H9 (cell line): Measurements from ENCODE around the gene PAIP1. TPM values are rescaled to one million over a fixed set of nuclear protein-coding genes. Genes with fewer than 3 reads are reported as not detected.
A peak's percentile ranks its signal among the peaks of the same experiment; 100 is the strongest.

Experiments used
- DNase-seq: peaks from one replicate; pipeline ENCODE4 v3.0.0-alpha.2; 2017
- H2AFZ ChIP-seq: one replicate; pipeline ENCODE4 v1.6.1; 2013; ENCODE audit warnings: mild to moderate bottlenecking, low read length, control low read depth, moderate library complexity
- H2AK5ac ChIP-seq: 2 replicates; pipeline ENCODE4 v1.6.1; 2013; ENCODE audit warnings: low read length, control low read depth, mixed read lengths; ENCODE audit not compliant: insufficient read length
- H2BK120ac ChIP-seq: one replicate; pipeline ENCODE4 v1.6.1; 2013; ENCODE audit warnings: low read depth, mild to moderate bottlenecking, low read length, control low read depth, inconsistent platforms; ENCODE audit not compliant: poor library complexity, severe bottlenecking
- H2BK12ac ChIP-seq: 2 replicates; pipeline ENCODE4 v1.6.1; 2013; ENCODE audit warnings: low read length, control low read depth, mixed read lengths, low read depth; ENCODE audit not compliant: insufficient read length
- H2BK15ac ChIP-seq: 2 replicates; pipeline ENCODE4 v1.6.1; 2013; ENCODE audit warnings: low read depth, low read length, control low read depth
- H2BK20ac ChIP-seq: one replicate; pipeline ENCODE4 v1.6.1; 2013; ENCODE audit warnings: low read depth, mild to moderate bottlenecking, low read length, control low read depth, inconsistent platforms; ENCODE audit not compliant: poor library complexity, severe bottlenecking
- H2BK5ac ChIP-seq: 2 replicates; pipeline ENCODE4 v1.6.1; 2013; ENCODE audit warnings: low read length, control low read depth, mixed read lengths; ENCODE audit not compliant: insufficient read length
- H3K14ac ChIP-seq: 2 replicates; pipeline ENCODE4 v1.6.1; 2013; ENCODE audit warnings: low read length, control low read depth; ENCODE audit not compliant: insufficient read depth
- H3K18ac ChIP-seq: 2 replicates; pipeline ENCODE4 v1.6.1; 2013; ENCODE audit warnings: low read depth, mild to moderate bottlenecking, mixed read lengths, low read length, control low read depth; ENCODE audit not compliant: insufficient read length
- H3K23ac ChIP-seq: 2 replicates; pipeline ENCODE4 v1.6.1; 2013; ENCODE audit warnings: low read length, control low read depth, mixed read lengths, low read depth; ENCODE audit not compliant: insufficient read length
- H3K23me2 ChIP-seq: 2 replicates; pipeline ENCODE4 v1.6.1; 2013; ENCODE audit warnings: low read depth, mild to moderate bottlenecking, mixed read lengths, low read length, control low read depth; ENCODE audit not compliant: insufficient read length, poor library complexity, severe bottlenecking
- H3K27ac ChIP-seq: 2 replicates; pipeline ENCODE4 v1.5.1; 2013; ENCODE audit warnings: low read length, control low read depth, mixed read lengths, low read depth; ENCODE audit not compliant: insufficient read length
- H3K27me3 ChIP-seq: 2 replicates; pipeline ENCODE4 v1.6.1; 2013; ENCODE audit warnings: low read length, control low read depth, inconsistent platforms; ENCODE audit not compliant: insufficient read depth
- H3K4ac ChIP-seq: 2 replicates; pipeline ENCODE4 v1.6.1; 2013; ENCODE audit warnings: low read depth, mild to moderate bottlenecking, control low read depth, inconsistent platforms, low read length, moderate library complexity
- H3K4me1 ChIP-seq: 2 replicates; pipeline ENCODE4 v1.6.1; 2013; ENCODE audit warnings: low read length, control low read depth, inconsistent platforms; ENCODE audit not compliant: insufficient read depth
- H3K4me2 ChIP-seq: 2 replicates; pipeline ENCODE4 v1.6.1; 2013; ENCODE audit warnings: low read length, control low read depth, mixed read lengths; ENCODE audit not compliant: insufficient read length, insufficient read depth
- H3K56ac ChIP-seq: 2 replicates; pipeline ENCODE4 v1.6.1; 2013; ENCODE audit warnings: low read depth, mild to moderate bottlenecking, mixed read lengths, low read length, control low read depth; ENCODE audit not compliant: insufficient read length
- H3K79me1 ChIP-seq: 2 replicates; pipeline ENCODE4 v1.6.1; 2013; ENCODE audit warnings: low read depth, mild to moderate bottlenecking, moderate library complexity, low read length, control low read depth, inconsistent platforms; ENCODE audit not compliant: insufficient read depth, poor library complexity, severe bottlenecking
- H3K79me2 ChIP-seq: 2 replicates; pipeline ENCODE4 v1.6.1; 2013; ENCODE audit warnings: low read length, control low read depth, inconsistent platforms; ENCODE audit not compliant: insufficient read depth
- H3K9ac ChIP-seq: 2 replicates; pipeline ENCODE4 v1.6.1; 2013; ENCODE audit warnings: low read length, control low read depth, mixed read lengths; ENCODE audit not compliant: insufficient read length; ENCODE audit errors: extremely low read depth
- H3K9me3 ChIP-seq: one replicate; pipeline ENCODE4 v1.6.1; 2013; ENCODE audit warnings: low read depth, low read length, inconsistent platforms; ENCODE audit not compliant: control insufficient read depth
- H3T11ph ChIP-seq: one replicate; pipeline ENCODE4 v1.6.1; 2013; ENCODE audit warnings: mild to moderate bottlenecking, low read length, control low read depth, inconsistent platforms
- H4K20me1 ChIP-seq: one replicate; pipeline ENCODE4 v1.6.1; 2013; ENCODE audit not compliant: control insufficient read depth, insufficient read length, insufficient read depth
- H4K5ac ChIP-seq: 2 replicates; pipeline ENCODE4 v1.6.1; 2013; ENCODE audit warnings: low read depth, mild to moderate bottlenecking, mixed read lengths, low read length, control low read depth; ENCODE audit not compliant: insufficient read length
- H4K8ac ChIP-seq: replicated peaks from 2 replicates; pipeline ENCODE4 v1.6.1; 2013; ENCODE audit warnings: low read length, control low read depth, mixed read lengths, low read depth; ENCODE audit not compliant: insufficient read length
- H4K91ac ChIP-seq: 2 replicates; pipeline ENCODE4 v1.6.1; 2013; ENCODE audit warnings: low read depth, mild to moderate bottlenecking, moderate library complexity, mixed read lengths, low read length, control low read depth; ENCODE audit not compliant: insufficient read length
- H3K27ac Mint-ChIP-seq, 3 experiments: 2 replicates in 2 of 3; 3 replicates in 1 of 3; pipeline ENCODE4 v1.8.0; 2020 to 2021; ENCODE audit warnings: mixed read lengths in 3 of 3, mild to moderate bottlenecking in 1 of 3, moderate library complexity in 1 of 3
- H3K27me3 Mint-ChIP-seq: 2 replicates; pipeline ENCODE4 v1.8.0; 2021; ENCODE audit warnings: low read depth, mild to moderate bottlenecking, moderate library complexity, mixed read lengths
- H3K36me3 Mint-ChIP-seq, 3 experiments: 2 replicates in 2 of 3; 3 replicates in 1 of 3; pipeline ENCODE4 v1.8.0; 2020 to 2021; ENCODE audit warnings: low read depth in 3 of 3, mixed read lengths in 3 of 3; ENCODE audit not compliant: insufficient read depth in 1 of 3
- H3K4me1 Mint-ChIP-seq, 2 experiments: 2 replicates each; pipeline ENCODE4 v1.8.0; 2020; ENCODE audit warnings: mixed read lengths in 2 of 2
- H3K4me3 Mint-ChIP-seq, 2 experiments: 2 replicates in 1 of 2; 3 replicates in 1 of 2; pipeline ENCODE4 v1.8.0; 2020 to 2021; ENCODE audit warnings: mild to moderate bottlenecking in 2 of 2, mixed read lengths in 2 of 2, moderate library complexity in 1 of 2
- H3K9me3 Mint-ChIP-seq, 2 experiments: 2 replicates in 1 of 2; 3 replicates in 1 of 2; pipeline ENCODE4 v1.8.0; 2020; ENCODE audit warnings: mild to moderate bottlenecking in 2 of 2, mixed read lengths in 2 of 2, moderate library complexity in 1 of 2
- CTCF ChIP-seq: fragments of 200-600 bp; sonication (generic); conservative IDR thresholded peaks from 3 replicates; pipeline ENCODE4 v1.8.0; 2021; ENCODE audit warnings: antibody characterized with exemption, mild to moderate bottlenecking
- WGBS: extraction: QIAGEN DNeasy Blood & Tissue Kit; methylation state at CpG from one replicate; pipeline ENCODE4 v1.1.7; 2013; ENCODE audit warnings: missing lambda C conversion rate, low lambda C conversion rate, mixed read lengths; ENCODE audit not compliant: insufficient read length; ENCODE audit errors: extremely low coverage; 5-methylcytosine and 5-hydroxymethylcytosine counted together
- total RNA-seq: library from RNA; stranded (reverse); gene quantifications from 2 replicates; pipeline ENCODE4 v1.2.1, GENCODE V29; 2021

PAIP1 gene
- total RNA-seq, 1 experiment from 2014 or later: 92.9 TPM

- Histone ChIP-seq H2AFZ (no peak overlapping the region), H3K56ac (no peak overlapping the region), H3K23me2 (peaks cover 8% of the 10 kb centered on the region), H2AK5ac (no peak overlapping the region), H3K27me3 (no peaks in the 10 kb centered on the region), H3K23ac (no peak overlapping the region), H3K9me3 (no peaks in the 10 kb centered on the region), H2BK12ac (no peak overlapping the region), H3K4me2 (peak overlapping the region; percentile 19), H3T11ph (no peak overlapping the region), H2BK5ac (no peak overlapping the region), H2BK120ac (no peak overlapping the region), H3K4me1 (0 out of 2 replicates have a peak, but pooled peaks cover 2% of the 10 kb centered on the region), H3K14ac (no peak overlapping the region), H2BK15ac (no peak overlapping the region), H3K18ac (no peak overlapping the region), H3K4ac (no peak overlapping the region), H3K9ac (no peak overlapping the region), H4K5ac (no peak overlapping the region), H3K27ac (no peak overlapping the region), H4K8ac (no peak overlapping the region), H2BK20ac (no peak overlapping the region), H4K91ac (no peak overlapping the region), H3K79me2 (peaks cover 20% of the 10 kb centered on the region; the same call in 1 of the 2 replicates), H4K20me1 (no peaks in the 10 kb centered on the region), H3K79me1 (no peaks in the 10 kb centered on the region)
- peaks cover 0 to 2% of the 10 kb centered on the region in 2 experiments; a peak in 1 of 5 replicates for H3K9me3 Mint-ChIP-seq
- no peak overlapping the region for H3K27ac Mint-ChIP-seq
- no CpG with 5 or more reads among the region's 1 CpG for WGBS
- DNase-seq: no peak
- no peak for TF ChIP-seq CTCF
- no peak overlapping the region; a peak in 1 of 5 replicates for H3K4me3 Mint-ChIP-seq
- no peaks in the 10 kb centered on the region; the same call in 1 of the 2 replicates for H3K27me3 Mint-ChIP-seq
- H3K36me3 Mint-ChIP-seq: peaks cover 5 to 17% (median 6%) of the 10 kb centered on the region in 3 experiments
- H3K4me1 Mint-ChIP-seq: peaks cover 10% of the 10 kb centered on the region in 2 experiments
Observed at GRCh38 chr5:43554497-43554896, 2.4 kb downstream of the PAIP1 start.
